Stomach (tissue), 9 donors: Measurements from ENCODE around the gene APLN. TPM values are rescaled to one million over a fixed set of nuclear protein-coding genes. Genes with fewer than 3 reads are reported as not detected.
A peak's percentile ranks its signal among the peaks of the same experiment; 100 is the strongest.

Experiments
- DNase-seq, 2 donors: peaks; one replicate each; pipeline versions ENCODE4 v3.0.0 to v3.0.0-alpha.2; 2013 to 2019
- H3K27ac ChIP-seq, 5 donors: fragments of 200-600 bp in 4 of 5; sonication (generic) in 4 of 5; one replicate each; pipeline ENCODE4 v1.5.1; 2013 to 2019; ENCODE audit warnings: mild to moderate bottlenecking in 1 of 5, moderate library complexity in 1 of 5
- H3K27me3 ChIP-seq, 3 donors: fragments of 200-600 bp; sonication (generic); one replicate each; pipeline ENCODE4 v1.5.1; 2017 to 2019; ENCODE audit warnings: mixed run types in 1 of 3
- H3K36me3 ChIP-seq, 4 donors: fragments of 200-600 bp; sonication (generic); 1 replicate in 3 of 4; 2 replicates in 1 of 4; pipeline ENCODE4 v1.5.1; 2016 to 2019
- H3K4me1 ChIP-seq, 4 donors: fragments of 200-600 bp; sonication (generic); one replicate each; pipeline ENCODE4 v1.5.1; 2016 to 2019
- H3K4me3 ChIP-seq, 4 donors: fragments of 200-600 bp; sonication (generic) in 3 of 4; one replicate each; pipeline ENCODE4 v1.5.1; 2016 to 2019; ENCODE audit warnings: mild to moderate bottlenecking in 1 of 4
- H3K9me3 ChIP-seq, 4 donors: fragments of 200-600 bp; sonication (generic); one replicate each; pipeline ENCODE4 v1.5.1; 2016 to 2019
- EP300 ChIP-seq: sonication (generic); formaldehyde crosslinking; IDR thresholded peaks from one replicate; pipeline ENCODE4 v1.6.1; 2017; ENCODE audit warnings: antibody characterized with exemption
- POLR2A ChIP-seq, 4 donors: fragments of 450-650 bp; IDR thresholded peaks; one replicate each; pipeline ENCODE4 v1.6.1; 2016; ENCODE audit warnings: antibody characterized with exemption in 4 of 4, control low read depth in 2 of 4, mild to moderate bottlenecking in 1 of 4, moderate library complexity in 1 of 4
- POLR2AphosphoS5 ChIP-seq, 3 donors: sonication (generic); formaldehyde crosslinking; IDR thresholded peaks; one replicate each; pipeline ENCODE4 v1.6.1; 2016; ENCODE audit warnings: antibody characterized with exemption in 3 of 3
- WGBS, 5 donors: extraction: QIAGEN DNeasy Blood & Tissue Kit in 3 of 5; methylation state at CpG; one replicate each; pipeline versions ENCODE4 v1.1.5 to v1.1.7; 2013 to 2018; 5-methylcytosine and 5-hydroxymethylcytosine counted together
- intact Hi-C: fragments of 100-400 bp; cut with DNase I; formaldehyde crosslinking; loops from one replicate; pipeline ENCODE4 v1.15.1; 2023; ENCODE audit warnings: low total_unique reads
- polyA plus RNA-seq, 3 donors: library from polyadenylated mRNA; stranded (reverse); fragments of 200-250 nt; gene quantifications; one replicate each; pipeline ENCODE4 v1.2.3, GENCODE V29; 2013
- total RNA-seq, 5 donors: library from RNA; depleted of rRNA; stranded (reverse); fragments of >200 nt; gene quantifications; one replicate each; pipeline versions ENCODE4 v1.1.0 to v1.2.3, GENCODE V29; 2014 to 2016
- TF ChIP-seq, protein P1 (sequence below), 7 experiments: fragments of 450-650 bp in 4 of 7; fragments of 200-600 bp in 3 of 7; sonication (generic) in 3 of 7; IDR thresholded peaks; one replicate each; pipeline ENCODE4 v1.5.1; 2016 to 2019; ENCODE audit warnings: antibody characterized with exemption in 7 of 7, control low read depth in 2 of 7, mild to moderate bottlenecking in 1 of 7
- donor health status: healthy with polysubstance abuse.
- donor health status: Bipolar disorder and iron deficiency.
- donor health status: healthy.

The APLN gene
- total and polyA plus RNA-seq, 8 donors = 0.18 to 1.1 (median 0.37) TPM; not detected in 4

GRCh38 chrX:129650821-129651510 is 3.8 kb downstream of the APLN start:
- peaks cover 0 to 24% (median 20%) of the 10 kb centered on the region in 4 donors for H3K4me1 ChIP-seq
- H3K36me3 ChIP-seq = no peaks in the 10 kb centered on the region
- TF ChIP-seq, protein P1, sequence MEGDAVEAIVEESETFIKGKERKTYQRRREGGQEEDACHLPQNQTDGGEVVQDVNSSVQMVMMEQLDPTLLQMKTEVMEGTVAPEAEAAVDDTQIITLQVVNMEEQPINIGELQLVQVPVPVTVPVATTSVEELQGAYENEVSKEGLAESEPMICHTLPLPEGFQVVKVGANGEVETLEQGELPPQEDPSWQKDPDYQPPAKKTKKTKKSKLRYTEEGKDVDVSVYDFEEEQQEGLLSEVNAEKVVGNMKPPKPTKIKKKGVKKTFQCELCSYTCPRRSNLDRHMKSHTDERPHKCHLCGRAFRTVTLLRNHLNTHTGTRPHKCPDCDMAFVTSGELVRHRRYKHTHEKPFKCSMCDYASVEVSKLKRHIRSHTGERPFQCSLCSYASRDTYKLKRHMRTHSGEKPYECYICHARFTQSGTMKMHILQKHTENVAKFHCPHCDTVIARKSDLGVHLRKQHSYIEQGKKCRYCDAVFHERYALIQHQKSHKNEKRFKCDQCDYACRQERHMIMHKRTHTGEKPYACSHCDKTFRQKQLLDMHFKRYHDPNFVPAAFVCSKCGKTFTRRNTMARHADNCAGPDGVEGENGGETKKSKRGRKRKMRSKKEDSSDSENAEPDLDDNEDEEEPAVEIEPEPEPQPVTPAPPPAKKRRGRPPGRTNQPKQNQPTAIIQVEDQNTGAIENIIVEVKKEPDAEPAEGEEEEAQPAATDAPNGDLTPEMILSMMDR (IDR thresholded peaks at IDR 0.05) = no peak
- TF ChIP-seq POLR2A (IDR thresholded peaks at IDR 0.05) (no peak), EP300 (no peak), POLR2AphosphoS5 (IDR thresholded peaks at IDR 0.05) (no peak)
- H3K27ac ChIP-seq = no peak overlapping the region
- peaks cover 0 to 21% (median 9%) of the 10 kb centered on the region in 3 donors for H3K27me3 ChIP-seq
- no peak overlapping the region for H3K4me3 ChIP-seq
- intact Hi-C loops = no loop called here
- DNase-seq = peak in 1 of 2 donors; percentile 15
- H3K9me3 ChIP-seq = no peaks in the 10 kb centered on the region
- 67 to 93% (median 80%) methylated on average over 6 to 7 of the region's 7 CpGs for WGBS, 5 donors

- Histone ChIP-seq H3K27ac (no peak overlapping the region), H3K4me1 (peaks cover 0 to 20% (median 17%) of the 10 kb centered on the region in 4 donors), H3K36me3 (no peaks in the 10 kb centered on the region), H3K27me3 (peaks cover 0 to 21% (median 9%) of the 10 kb centered on the region in 3 donors), H3K9me3 (no peaks in the 10 kb centered on the region), H3K4me3 (no peak overlapping the region)
- WGBS, 5 donors = 75 to 98% (median 92%) methylated on average over 3 of the region's 3 CpGs
- TF ChIP-seq, protein P1 (IDR thresholded peaks at IDR 0.05) = no peak
- TF ChIP-seq POLR2AphosphoS5 (IDR thresholded peaks at IDR 0.05) (no peak), EP300 (no peak), POLR2A (IDR thresholded peaks at IDR 0.05) (no peak)
- intact Hi-C loops = no loop called here
- no peak for DNase-seq
Observed at GRCh38 chrX:129650183-129650689, 4.5 kb downstream of the APLN start.

- TF ChIP-seq, protein P1 (IDR thresholded peaks at IDR 0.05) = no peak
- TF ChIP-seq POLR2A (IDR thresholded peaks at IDR 0.05) = no peak
- no peak for TF ChIP-seq POLR2AphosphoS5 (IDR thresholded peaks at IDR 0.05)
- no peak for TF ChIP-seq EP300
- 63 to 89% (median 79%) methylated on average over 4 to 9 of the region's 9 CpGs for WGBS, 5 donors
Observed at GRCh38 chrX:129649268-129650182, 5.2 kb downstream of the APLN start.

More at GRCh38 chrX:129649268-129650182, 5.2 kb downstream of the APLN start:
- intact Hi-C loops = no loop called here
- H3K27me3 ChIP-seq = peaks cover 0 to 21% (median 9%) of the 10 kb centered on the region in 3 donors
- no peaks in the 10 kb centered on the region for H3K9me3 ChIP-seq
- H3K36me3 ChIP-seq = no peaks in the 10 kb centered on the region
- no peak overlapping the region for H3K4me3 ChIP-seq
- peak in 1 of 2 donors; percentile 8 for DNase-seq
- H3K4me1 ChIP-seq = peaks cover 0 to 13% (median 11%) of the 10 kb centered on the region in 4 donors
- no peak overlapping the region for H3K27ac ChIP-seq
